ENCODE results near the gene ABR. TPM values are rescaled to one million over a fixed set of nuclear protein-coding genes. Genes with fewer than 3 reads are reported as not detected.

Gene ABR
- total RNA-seq, 6 experiments from 2014 or later, result 7.4 to 21.5 (median 11.3) TPM

DNA sequence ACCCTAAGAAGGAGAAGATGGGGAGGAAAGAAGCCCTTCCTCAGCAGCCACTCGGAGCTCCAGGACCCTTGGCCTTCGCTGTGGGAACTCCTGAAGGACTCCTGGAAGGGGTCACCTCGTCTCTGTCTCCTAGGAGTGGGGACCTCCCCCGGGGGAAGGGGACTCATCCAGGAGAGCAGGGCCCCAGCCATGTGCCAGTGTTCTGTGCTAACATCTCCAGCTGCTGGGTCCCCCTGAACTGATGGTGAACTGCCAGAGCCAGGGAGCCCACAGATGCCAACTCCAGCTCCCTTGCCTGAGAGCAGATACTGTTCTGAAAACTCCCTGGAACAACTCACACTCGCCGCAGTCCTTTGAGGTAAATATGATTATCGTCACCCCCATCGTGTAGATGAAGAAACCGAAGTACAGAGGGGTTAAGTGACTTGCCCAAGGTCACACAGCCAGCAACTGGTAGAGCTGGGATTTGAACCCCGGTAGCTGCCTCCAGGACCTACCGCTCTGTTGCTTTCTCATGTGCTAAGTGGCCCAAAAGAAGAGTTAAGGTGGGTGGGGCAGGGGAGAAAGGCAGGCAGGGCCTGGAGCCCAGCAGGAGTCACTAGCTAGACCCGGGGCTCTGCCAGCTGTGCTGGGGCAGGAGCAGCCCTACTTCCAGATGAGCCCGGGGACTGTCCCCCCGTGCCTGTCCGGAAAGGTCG, 172.3 kb downstream of the ABR start:
- Histone ChIP-seq H3K4me1 (peaks cover 0 to 12% (median 4%) of the 10 kb centered on the region in 4 donors), H3K27ac (no peak overlapping the region), H3K36me3 (peaks cover 0 to 7% (median 0%) of the 10 kb centered on the region in 4 donors), H3K27me3 (no peaks in the 10 kb centered on the region), H3K4me3 (no peak overlapping the region), H3K9me3 (no peaks in the 10 kb centered on the region)
- ATAC-seq, result no peak
- TF ChIP-seq, protein P1, sequence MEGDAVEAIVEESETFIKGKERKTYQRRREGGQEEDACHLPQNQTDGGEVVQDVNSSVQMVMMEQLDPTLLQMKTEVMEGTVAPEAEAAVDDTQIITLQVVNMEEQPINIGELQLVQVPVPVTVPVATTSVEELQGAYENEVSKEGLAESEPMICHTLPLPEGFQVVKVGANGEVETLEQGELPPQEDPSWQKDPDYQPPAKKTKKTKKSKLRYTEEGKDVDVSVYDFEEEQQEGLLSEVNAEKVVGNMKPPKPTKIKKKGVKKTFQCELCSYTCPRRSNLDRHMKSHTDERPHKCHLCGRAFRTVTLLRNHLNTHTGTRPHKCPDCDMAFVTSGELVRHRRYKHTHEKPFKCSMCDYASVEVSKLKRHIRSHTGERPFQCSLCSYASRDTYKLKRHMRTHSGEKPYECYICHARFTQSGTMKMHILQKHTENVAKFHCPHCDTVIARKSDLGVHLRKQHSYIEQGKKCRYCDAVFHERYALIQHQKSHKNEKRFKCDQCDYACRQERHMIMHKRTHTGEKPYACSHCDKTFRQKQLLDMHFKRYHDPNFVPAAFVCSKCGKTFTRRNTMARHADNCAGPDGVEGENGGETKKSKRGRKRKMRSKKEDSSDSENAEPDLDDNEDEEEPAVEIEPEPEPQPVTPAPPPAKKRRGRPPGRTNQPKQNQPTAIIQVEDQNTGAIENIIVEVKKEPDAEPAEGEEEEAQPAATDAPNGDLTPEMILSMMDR (IDR thresholded peaks at IDR 0.05), result no peak
- no peak for TF ChIP-seq POLR2A (IDR thresholded peaks at IDR 0.05)
- no peak for DNase-seq
- 93% methylated on average over 5 of the region's 16 CpGs for WGBS (ENCODE audit: insufficient coverage, low coverage, low lambda C conversion rate, missing lambda C conversion rate)
- intact Hi-C loops (cut with DNase I), result no loop called here

DNA sequence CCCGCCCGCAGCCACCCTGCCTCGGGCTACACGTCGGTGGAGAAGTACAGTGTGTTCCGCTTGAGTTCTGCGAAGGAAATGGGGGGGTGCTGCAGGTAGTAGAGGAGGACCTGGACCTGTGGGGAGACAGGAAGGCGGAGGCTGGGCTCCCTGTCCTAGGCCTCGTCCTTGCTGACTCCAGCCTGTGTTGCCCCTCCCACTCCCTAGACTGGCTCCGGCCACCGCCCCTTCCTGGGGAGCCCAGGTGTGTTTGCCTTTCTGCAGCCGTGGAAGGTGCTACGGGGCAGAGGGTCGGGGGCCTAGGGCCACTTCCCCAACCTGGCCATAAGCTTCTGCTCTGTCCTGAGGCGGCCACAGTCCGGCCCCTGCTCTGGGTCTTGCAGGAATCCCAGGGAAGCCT, 173.7 kb downstream of the ABR start:
- TF ChIP-seq, protein P1 (IDR thresholded peaks at IDR 0.05), result no peak
- no peak for TF ChIP-seq POLR2A (IDR thresholded peaks at IDR 0.05)
- Histone ChIP-seq H3K36me3 (peaks cover 0 to 16% (median 4%) of the 10 kb centered on the region in 4 donors), H3K27ac (no peak overlapping the region), H3K27me3 (no peaks in the 10 kb centered on the region), H3K9me3 (no peaks in the 10 kb centered on the region), H3K4me3 (no peak overlapping the region), H3K4me1 (peaks cover 0 to 21% (median 8%) of the 10 kb centered on the region in 4 donors)
- whole genome bisulfite sequencing (ENCODE audit: insufficient coverage, low coverage, low lambda C conversion rate, missing lambda C conversion rate), result no CpG with 5 or more reads among the region's 16 CpGs
- DNase-seq (no peak), ATAC-seq (peak in 1 of 4 donors; percentile 7)
- intact Hi-C loops (cut with DNase I), result no loop called here

DNA sequence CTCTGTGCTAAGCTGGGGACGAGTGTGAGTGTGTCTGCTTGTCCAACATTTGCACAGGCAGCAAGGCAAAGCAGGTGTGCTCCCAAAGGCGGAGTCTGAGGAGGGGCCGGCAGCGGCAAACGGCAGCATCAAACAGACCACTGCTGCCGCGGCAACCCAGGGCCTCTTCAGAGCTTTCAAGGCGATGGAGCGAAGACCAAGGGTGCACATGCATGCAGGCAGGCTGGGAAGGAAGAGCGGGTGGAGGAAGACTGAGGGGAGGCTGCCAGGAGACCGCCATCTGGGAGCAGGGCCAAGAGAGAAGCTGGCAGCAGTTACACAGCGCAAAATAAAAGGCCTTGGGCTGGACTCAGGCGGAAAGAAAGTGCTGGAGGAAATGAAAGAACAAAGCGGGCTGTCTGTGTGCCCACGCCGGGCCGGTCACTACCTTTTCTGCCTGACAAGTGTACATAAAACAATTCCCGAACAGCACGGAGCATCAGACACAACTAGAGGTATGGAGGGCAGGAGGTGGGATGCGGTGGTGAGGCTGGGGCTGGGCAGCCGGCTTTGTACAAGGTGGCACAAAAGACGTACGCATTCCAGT, 174.3 kb downstream of the ABR start:
- intact Hi-C loops (cut with DNase I), result no loop called here
- no peak for DNase-seq
- Histone ChIP-seq H3K4me3 (no peak overlapping the region), H3K4me1 (peaks cover 0 to 27% (median 11%) of the 10 kb centered on the region in 4 donors), H3K27ac (no peak overlapping the region), H3K9me3 (no peaks in the 10 kb centered on the region), H3K27me3 (no peaks in the 10 kb centered on the region), H3K36me3 (peaks cover 0 to 18% (median 5%) of the 10 kb centered on the region in 4 donors)
- 16% methylated on average over 16 of the region's 23 CpGs for WGBS (ENCODE audit: insufficient coverage, low coverage, low lambda C conversion rate, missing lambda C conversion rate)
- TF ChIP-seq POLR2A (IDR thresholded peaks at IDR 0.05), result no peak
- TF ChIP-seq, protein P1 (IDR thresholded peaks at IDR 0.05), result no peak
- ATAC-seq, result peak; percentile 39 to 63 (median 58)

DNA sequence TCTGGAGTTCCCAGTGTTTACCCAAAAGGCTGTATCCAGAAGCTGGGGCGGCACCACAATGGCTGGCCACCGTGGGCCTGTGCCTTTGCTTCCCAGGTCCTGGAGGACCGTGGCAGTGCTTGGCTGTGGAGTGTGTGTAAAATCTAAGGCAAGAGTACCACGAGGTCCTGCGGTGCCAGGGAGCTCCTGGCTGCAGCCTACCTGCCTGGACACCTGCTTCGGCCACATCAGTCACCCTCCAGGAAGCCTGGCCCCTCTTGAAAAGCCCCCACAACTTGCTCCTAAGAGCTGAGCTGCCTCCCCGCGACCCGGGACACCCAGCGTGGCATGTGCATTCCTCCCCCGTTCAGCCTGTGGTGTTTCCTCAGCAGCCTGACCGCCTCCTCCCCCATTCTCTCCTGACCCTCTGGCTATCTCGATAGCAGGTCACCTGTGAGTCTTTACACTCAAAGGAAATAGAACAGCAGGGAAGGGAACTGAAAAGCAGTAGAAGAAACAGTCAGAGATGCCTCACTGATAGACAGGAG, 174.9 kb downstream of the ABR start:
- Histone ChIP-seq H3K4me3 (no peak overlapping the region), H3K36me3 (peaks cover 0 to 17% (median 7%) of the 10 kb centered on the region in 4 donors), H3K4me1 (peaks cover 0 to 30% (median 12%) of the 10 kb centered on the region in 4 donors), H3K9me3 (no peaks in the 10 kb centered on the region), H3K27ac (no peak overlapping the region), H3K27me3 (no peaks in the 10 kb centered on the region)
- TF ChIP-seq, protein P1 (IDR thresholded peaks at IDR 0.05), result no peak
- TF ChIP-seq POLR2A (IDR thresholded peaks at IDR 0.05), result no peak
- DNase-seq (no peak), ATAC-seq (no peak)
- intact Hi-C loops (cut with DNase I), result no loop called here
- 65% methylated on average over 8 of the region's 13 CpGs for WGBS (ENCODE audit: insufficient coverage, low coverage, low lambda C conversion rate, missing lambda C conversion rate)

Measured in right lobe of liver (tissue), 6 donors.